Mucosa of stomach (tissue), 1 donor: ENCODE data around the gene HAUS1.
"Not testable (repeated sequence)": the region's sequence is repeated elsewhere in the genome, so short reads cannot be mapped to it uniquely, and the experiment has no call there.

Experiments used
- H3K27me3 ChIP-seq: one replicate; pipeline ENCODE4 v1.7.0; 2013; ENCODE audit warnings: mild to moderate bottlenecking, low read length; ENCODE audit not compliant: control insufficient read depth, insufficient read depth
- H3K36me3 ChIP-seq: one replicate; pipeline ENCODE4 v1.7.0; 2013; ENCODE audit warnings: low read length; ENCODE audit not compliant: control insufficient read depth, insufficient read depth
- H3K4me1 ChIP-seq: one replicate; pipeline ENCODE4 v1.7.0; 2013; ENCODE audit warnings: mild to moderate bottlenecking, low read length; ENCODE audit not compliant: control insufficient read depth, insufficient read depth
- H3K4me3 ChIP-seq: one replicate; pipeline ENCODE4 v1.7.0; 2013; ENCODE audit warnings: low read length
- H3K9ac ChIP-seq: one replicate; pipeline ENCODE4 v1.7.0; 2013; ENCODE audit warnings: mild to moderate bottlenecking, low read length, moderate library complexity
- H3K9me3 ChIP-seq: one replicate; pipeline ENCODE4 v1.7.0; 2013; ENCODE audit warnings: mild to moderate bottlenecking, low read length, moderate library complexity; ENCODE audit not compliant: control insufficient read depth
- donor health status: Pancreatic carcinoma.

Gene HAUS1

DNA sequence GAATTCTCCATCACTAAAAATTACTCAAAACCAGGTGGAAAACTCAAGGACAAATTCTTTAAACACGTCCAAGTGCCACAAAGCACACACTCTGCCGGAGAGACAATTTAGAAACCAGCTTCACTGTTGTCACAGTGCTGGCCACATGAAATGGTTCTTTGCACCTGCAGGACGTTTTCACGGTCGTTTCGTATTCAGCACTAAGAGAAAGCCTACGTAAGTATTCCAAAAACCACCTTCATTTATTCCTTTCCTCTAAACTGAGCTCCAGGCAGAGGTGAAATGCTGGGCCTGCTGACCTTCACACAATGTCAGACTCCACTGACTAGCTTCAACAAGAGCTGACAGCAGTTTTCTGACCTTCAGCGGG, 6.8 kb upstream of the HAUS1 start:
- peak overlapping the region; percentile 97 for H3K9ac ChIP-seq
- peak overlapping the region; percentile 96 for H3K4me3 ChIP-seq
- H3K4me1 ChIP-seq = peaks cover 3% of the 10 kb centered on the region
- no peaks in the 10 kb centered on the region for H3K36me3 ChIP-seq
- no peaks in the 10 kb centered on the region for H3K27me3 ChIP-seq
- H3K9me3 ChIP-seq = no peaks in the 10 kb centered on the region

DNA sequence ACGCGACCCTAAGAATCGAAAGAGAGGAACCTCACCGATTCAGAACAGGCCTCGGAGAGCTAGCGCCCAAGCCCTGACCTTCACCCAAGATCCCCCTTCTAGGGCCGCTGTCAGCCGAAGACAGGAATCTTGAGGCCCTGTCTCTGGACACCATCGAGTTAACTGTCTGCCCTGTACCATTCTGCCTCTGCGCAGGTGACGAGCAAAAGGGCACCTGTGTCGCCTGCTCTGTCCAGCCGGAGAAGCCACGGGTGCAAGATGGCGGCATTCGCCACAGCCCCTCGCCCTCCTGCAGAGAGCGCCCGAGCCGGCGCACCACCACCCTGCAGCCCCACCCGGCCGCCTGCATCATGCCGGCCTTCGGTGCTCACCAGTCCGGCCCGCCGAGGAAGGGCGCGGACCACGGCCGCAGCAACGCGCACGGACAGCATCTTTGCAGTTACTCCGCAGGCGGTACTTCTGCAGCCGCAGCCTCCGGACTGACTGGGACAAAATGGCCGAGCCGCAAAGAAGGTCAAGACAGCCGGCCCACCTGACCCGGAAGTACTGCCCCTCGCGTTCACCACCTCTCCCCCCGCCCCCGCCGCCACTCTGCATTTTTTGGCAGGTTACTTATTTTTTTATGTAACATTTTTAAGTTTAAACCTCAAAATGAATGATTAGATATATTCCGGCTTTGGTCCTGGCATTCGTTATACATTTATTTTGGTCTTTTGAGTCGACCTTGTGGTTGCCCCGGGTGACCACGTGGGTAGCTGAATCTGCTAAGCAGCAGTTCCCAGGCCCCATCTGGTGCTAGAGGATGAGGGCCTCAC, 6.2 kb upstream of the HAUS1 start, which contains the start of gene ATP5F1A:
Gene ATP5F1A (minus strand): TSS at position 496 of the 815 bp plus-strand sequence. CDS start 65 bp downstream, at position 431.
- Histone ChIP-seq H3K36me3 (no peaks in the 10 kb centered on the region), H3K9me3 (no peaks in the 10 kb centered on the region), H3K4me1 (peaks cover 3% of the 10 kb centered on the region), H3K9ac (peak within 1 kb of the TSS; percentile 97), H3K4me3 (peak within 1 kb of the TSS; percentile 96), H3K27me3 (no peaks in the 10 kb centered on the region)

DNA sequence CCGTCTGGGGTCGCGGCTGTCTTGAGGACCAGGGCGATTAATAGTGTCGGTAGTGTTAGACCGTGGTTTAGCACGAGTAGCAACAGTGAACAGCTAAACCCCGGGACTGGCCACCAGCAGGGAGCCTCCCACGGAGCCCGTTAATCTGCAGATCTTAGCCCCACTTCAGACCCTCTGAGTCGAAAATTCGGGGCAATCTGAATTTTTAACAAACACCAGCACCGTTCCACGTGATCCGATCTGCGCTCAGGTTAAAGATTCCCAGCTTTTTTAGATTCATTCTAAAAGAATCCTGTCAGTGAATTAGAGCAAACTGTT, 5.6 kb upstream of the HAUS1 start:
- Histone ChIP-seq H3K4me1 (peaks cover 3% of the 10 kb centered on the region), H3K27me3 (no peaks in the 10 kb centered on the region), H3K4me3 (peak overlapping the region; percentile 96), H3K9ac (peak overlapping the region; percentile 97), H3K36me3 (no peaks in the 10 kb centered on the region), H3K9me3 (no peaks in the 10 kb centered on the region)

DNA sequence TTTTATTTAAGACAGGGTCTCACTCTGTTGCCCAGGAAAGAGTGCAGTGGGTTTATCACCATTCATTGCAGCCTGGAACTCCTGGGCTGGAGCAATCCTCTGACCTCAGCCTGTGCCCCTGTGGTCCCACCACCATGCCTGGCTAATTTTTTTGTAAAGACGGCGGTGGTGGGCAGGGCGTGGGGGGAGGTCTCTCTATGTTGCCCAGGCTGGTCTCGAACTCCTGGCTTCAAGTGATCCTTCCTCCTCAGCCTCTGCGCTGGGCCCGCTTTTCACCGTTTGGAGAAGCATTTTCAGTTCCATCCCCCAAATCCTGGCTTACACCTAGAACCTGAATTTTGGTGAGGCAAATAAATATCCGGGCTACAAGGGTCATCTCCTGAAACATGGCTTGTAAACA, 4.7 kb upstream of the HAUS1 start:
- Histone ChIP-seq H3K27me3 (no peaks in the 10 kb centered on the region), H3K9me3 (no peaks in the 10 kb centered on the region), H3K4me3 (no peak overlapping the region), H3K36me3 (no peaks in the 10 kb centered on the region), H3K4me1 (peaks cover 3% of the 10 kb centered on the region), H3K9ac (no peak overlapping the region)

DNA sequence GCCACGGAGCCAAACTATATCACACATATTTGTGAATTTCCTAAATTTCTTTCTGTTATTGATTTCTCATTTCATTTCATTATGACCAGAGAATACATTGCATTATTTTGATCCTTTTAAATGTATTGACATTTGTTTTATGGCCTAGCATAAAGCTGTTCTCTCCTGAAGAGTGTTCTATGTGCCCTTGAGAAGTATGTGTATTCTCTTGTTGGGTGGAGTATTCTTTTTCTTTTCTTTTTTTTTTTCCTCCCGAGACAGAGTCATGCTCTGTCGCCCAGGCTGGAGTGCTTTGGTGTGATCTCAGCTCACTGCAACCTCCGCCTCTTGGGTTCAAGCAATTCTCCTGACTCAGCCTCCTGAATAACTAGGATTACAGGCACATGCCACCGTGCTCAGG, 5.2 kb downstream of the HAUS1 start:
- no peak overlapping the region for H3K9ac ChIP-seq
- H3K36me3 ChIP-seq = no peaks in the 10 kb centered on the region
- H3K9me3 ChIP-seq = no peaks in the 10 kb centered on the region
- H3K4me1 ChIP-seq = no peaks in the 10 kb centered on the region
- H3K4me3 ChIP-seq = no peak overlapping the region
- H3K27me3 ChIP-seq = no peaks in the 10 kb centered on the region

DNA sequence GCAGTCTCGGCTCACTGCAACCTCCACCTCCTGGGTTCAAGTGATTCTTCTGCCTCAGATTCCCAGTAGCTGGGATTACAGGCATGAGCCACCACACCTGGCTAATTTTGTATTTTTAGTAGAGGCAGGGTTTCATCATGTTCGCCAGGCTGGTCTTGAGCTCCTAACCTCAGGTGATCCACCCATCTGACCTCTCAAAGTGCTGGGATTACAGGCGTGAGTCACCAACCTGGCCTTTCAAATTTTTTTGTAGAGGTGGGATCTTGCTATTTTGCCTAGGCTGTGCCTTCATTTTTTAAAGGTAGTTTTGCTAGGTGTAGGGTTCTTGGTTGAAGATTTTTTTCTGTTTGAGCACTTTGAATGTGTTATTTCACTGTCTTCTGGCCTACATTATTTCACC, 6.2 kb downstream of the HAUS1 start:
- H3K4me3 ChIP-seq = no peak overlapping the region
- H3K9ac ChIP-seq = no peak overlapping the region
- no peaks in the 10 kb centered on the region for H3K9me3 ChIP-seq
- no peaks in the 10 kb centered on the region for H3K36me3 ChIP-seq
- no peaks in the 10 kb centered on the region for H3K27me3 ChIP-seq
- H3K4me1 ChIP-seq = no peaks in the 10 kb centered on the region

DNA sequence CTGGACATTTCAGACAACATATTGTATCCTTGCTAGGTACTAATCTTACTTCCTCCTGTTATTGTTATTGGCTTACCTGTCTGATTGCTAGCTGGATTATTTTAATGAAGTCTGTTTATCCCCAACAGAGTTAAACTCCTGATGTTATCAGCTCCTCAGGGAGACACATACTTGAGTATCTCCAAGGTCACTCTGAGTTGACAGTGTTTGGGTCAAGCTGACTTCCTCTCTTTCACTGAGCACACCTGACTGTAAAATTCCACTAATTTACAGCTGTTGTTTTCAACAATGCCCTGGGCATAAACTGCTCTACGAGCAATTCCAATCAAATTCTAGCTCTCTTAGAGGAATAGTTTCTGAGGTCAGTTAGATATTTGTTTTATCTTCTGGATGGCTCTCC, 9.6 kb downstream of the HAUS1 start:
- no peaks in the 10 kb centered on the region for H3K9me3 ChIP-seq
- no peak overlapping the region for H3K4me3 ChIP-seq
- no peaks in the 10 kb centered on the region for H3K4me1 ChIP-seq
- no peak overlapping the region for H3K9ac ChIP-seq
- no peaks in the 10 kb centered on the region for H3K27me3 ChIP-seq
- no peaks in the 10 kb centered on the region for H3K36me3 ChIP-seq

DNA sequence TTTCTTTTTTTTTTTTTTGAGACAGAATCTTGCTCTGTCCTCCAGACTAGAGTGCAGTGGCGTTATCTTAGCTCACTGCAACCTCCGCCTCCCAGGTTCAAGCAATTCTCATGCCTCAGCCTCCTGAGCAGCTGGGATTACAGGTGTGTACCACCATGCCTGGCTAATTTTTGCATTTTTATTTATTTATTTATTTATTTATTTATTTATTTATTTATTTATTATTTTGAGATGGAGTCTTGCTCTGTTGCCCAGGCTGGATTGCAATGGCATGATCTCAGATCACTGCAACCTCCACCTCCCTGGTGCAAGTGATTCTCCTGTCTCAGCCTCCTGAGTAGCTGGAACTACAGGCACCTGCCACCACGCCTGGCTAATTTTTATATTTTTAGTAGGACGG, 22.4 kb downstream of the HAUS1 start:
- not testable (repeated sequence) for H3K9ac ChIP-seq, H3K36me3 ChIP-seq, H3K27me3 ChIP-seq, H3K4me1 ChIP-seq, H3K4me3 ChIP-seq, H3K9me3 ChIP-seq

DNA sequence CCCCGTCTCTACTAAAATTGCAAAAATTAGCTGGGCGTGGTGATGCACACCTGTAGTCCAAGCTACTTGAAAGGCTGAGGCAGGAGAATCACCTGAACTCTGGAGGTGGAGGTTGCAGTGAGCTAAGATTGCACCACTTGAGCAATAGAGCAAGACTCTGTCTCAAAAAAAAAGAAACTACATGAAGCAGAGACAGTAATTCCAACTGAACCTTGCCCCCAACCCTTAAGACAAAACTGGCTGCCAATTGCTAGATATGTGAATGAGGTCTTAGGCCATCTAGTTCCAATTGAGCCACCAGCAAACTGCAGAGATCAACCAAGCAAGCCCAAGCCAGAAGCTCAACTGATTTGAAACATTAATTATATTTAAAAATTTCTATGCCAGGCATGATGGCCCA, 25.9 kb downstream of the HAUS1 start:
- Histone ChIP-seq H3K36me3 (no peaks in the 10 kb centered on the region), H3K9ac (no peak overlapping the region), H3K27me3 (no peaks in the 10 kb centered on the region), H3K4me1 (no peaks in the 10 kb centered on the region), H3K9me3 (no peaks in the 10 kb centered on the region), H3K4me3 (no peak overlapping the region)

DNA sequence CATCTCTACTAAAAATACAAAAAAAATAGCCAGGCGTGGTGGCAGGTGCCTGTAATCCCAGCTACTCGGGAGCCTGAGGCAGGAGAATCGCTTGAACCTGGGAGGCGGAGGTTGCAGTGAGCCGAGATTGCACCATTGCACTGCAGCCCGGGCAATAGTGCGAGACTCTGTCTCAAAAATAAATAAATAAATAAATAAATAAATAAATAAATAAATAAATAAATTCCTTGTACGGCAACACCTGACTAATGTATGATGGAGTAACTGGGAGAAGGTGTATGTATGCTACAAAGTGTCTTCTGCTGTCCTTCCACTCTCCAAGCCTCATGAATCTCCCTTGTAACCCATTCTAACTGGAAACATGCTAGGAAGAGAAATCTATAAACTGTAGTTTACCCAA, 26.4 kb downstream of the HAUS1 start:
- not testable (repeated sequence) for H3K4me1 ChIP-seq, H3K27me3 ChIP-seq, H3K36me3 ChIP-seq, H3K9ac ChIP-seq, H3K9me3 ChIP-seq, H3K4me3 ChIP-seq

DNA sequence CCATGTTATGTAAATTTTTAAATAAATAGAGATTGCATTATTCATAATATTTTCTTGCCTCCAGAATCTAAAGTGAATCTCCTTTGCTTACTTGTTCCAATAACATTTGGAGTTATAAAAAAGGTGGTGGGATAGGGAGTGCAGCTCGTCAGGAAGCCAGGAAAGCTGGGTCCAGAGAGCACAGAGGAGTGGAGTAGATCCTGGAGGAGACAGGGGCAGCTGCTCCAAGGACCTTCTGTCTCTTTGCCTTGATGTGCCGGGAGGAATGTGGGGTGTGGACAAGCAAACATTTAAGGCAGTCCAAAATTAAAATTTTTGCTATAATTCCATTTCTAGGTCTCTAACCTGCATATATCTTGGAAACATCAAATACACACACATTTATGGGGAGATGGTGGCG, 29.3 kb downstream of the HAUS1 start:
- Histone ChIP-seq H3K36me3 (no peaks in the 10 kb centered on the region), H3K4me3 (no peak overlapping the region), H3K27me3 (no peaks in the 10 kb centered on the region), H3K9ac (no peak overlapping the region), H3K4me1 (no peaks in the 10 kb centered on the region), H3K9me3 (no peaks in the 10 kb centered on the region)

DNA sequence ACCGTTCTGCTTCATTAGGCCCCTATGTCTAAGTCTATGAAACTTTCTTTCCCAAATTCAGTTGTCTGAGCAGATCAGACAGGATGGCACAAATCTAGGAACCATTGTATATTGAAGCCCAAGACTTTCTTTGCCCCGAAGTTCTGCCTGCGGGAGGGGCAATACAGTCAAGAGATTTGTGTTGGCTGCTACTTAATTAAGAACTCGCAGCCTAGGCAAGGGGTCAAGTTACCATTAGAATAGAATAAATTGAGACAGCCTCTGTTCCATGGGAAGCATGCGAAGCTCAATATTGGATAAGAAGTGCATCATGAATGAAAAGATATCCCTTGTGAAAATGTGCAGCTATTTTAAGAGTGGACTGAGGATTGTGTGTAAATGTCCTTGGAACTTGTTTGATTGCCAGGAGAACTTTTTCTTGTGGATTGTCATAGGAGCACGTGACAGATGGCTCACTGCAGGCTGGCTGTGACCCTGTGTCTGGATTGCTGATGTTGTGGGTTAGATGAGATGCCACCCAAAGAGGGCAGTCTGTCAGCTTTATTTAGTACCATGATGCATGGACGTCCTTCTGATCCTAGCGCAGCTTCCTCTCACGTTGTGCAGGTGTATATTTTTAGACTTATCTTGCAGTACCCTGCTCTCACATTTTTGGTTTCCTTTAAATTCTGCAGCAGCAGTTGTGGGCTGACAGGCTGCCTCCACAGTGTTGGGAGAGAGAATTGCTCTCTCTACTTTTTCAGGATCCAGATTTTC, 30.9 kb downstream of the HAUS1 start:
- H3K27me3 ChIP-seq = no peaks in the 10 kb centered on the region
- H3K36me3 ChIP-seq = no peaks in the 10 kb centered on the region
- no peak overlapping the region for H3K4me3 ChIP-seq
- no peaks in the 10 kb centered on the region for H3K4me1 ChIP-seq
- H3K9me3 ChIP-seq = no peaks in the 10 kb centered on the region
- H3K9ac ChIP-seq = no peak overlapping the region
